ENCODE data around the gene HBM.
"Not testable (repeated sequence)": the region's sequence is repeated elsewhere in the genome, so short reads cannot be mapped to it uniquely, and the experiment has no call there.

The HBM gene

GRCh38 chr16:169014-169413, 3.2 kb downstream of the HBM start:
- no peak for DNase-seq (ENCODE audit: low read depth)

GRCh38 chr16:170088-170507, 4.3 kb downstream of the HBM start:
- not testable (repeated sequence) for DNase-seq (ENCODE audit: low read depth)

DNA sequence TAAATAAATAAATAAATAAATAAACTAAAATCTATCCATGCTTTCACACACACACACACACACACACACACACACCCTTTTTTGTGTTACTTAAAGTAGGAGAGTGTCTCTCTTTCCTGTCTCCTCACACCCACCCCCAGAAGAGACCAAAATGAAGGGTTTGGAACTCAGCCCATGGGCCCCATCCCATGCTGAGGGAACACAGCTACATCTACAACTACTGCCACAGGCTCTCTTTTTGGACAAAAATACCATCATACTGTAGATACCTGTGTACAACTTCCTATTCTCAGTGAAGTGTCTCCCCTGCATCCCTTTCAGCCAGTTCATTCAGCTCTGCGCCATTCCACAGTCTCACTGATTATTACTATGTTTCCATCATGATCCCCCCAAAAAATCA, 5.0 kb downstream of the HBM start:
- no peak for DNase-seq (ENCODE audit: low read depth)

DNA sequence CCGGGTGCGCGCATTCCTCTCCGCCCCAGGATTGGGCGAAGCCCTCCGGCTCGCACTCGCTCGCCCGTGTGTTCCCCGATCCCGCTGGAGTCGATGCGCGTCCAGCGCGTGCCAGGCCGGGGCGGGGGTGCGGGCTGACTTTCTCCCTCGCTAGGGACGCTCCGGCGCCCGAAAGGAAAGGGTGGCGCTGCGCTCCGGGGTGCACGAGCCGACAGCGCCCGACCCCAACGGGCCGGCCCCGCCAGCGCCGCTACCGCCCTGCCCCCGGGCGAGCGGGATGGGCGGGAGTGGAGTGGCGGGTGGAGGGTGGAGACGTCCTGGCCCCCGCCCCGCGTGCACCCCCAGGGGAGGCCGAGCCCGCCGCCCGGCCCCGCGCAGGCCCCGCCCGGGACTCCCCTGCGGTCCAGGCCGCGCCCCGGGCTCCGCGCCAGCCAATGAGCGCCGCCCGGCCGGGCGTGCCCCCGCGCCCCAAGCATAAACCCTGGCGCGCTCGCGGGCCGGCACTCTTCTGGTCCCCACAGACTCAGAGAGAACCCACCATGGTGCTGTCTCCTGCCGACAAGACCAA, 6.7 kb downstream of the HBM start, which contains the start of gene HBA2:
Gene HBA2 (plus strand): TSS at position 503 of the 568 bp plus-strand sequence. CDS start 37 bp downstream, at position 540.
- DNase-seq (ENCODE audit: low read depth), result not testable (repeated sequence)

DNA sequence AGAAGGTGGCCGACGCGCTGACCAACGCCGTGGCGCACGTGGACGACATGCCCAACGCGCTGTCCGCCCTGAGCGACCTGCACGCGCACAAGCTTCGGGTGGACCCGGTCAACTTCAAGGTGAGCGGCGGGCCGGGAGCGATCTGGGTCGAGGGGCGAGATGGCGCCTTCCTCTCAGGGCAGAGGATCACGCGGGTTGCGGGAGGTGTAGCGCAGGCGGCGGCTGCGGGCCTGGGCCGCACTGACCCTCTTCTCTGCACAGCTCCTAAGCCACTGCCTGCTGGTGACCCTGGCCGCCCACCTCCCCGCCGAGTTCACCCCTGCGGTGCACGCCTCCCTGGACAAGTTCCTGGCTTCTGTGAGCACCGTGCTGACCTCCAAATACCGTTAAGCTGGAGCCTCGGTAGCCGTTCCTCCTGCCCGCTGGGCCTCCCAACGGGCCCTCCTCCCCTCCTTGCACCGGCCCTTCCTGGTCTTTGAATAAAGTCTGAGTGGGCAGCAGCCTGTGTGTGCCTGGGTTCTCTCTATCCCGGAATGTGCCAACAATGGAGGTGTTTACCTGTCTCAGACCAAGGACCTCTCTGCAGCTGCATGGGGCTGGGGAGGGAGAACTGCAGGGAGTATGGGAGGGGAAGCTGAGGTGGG, 7.6 kb downstream of the HBM start:
- DNase-seq (ENCODE audit: low read depth), result not testable (repeated sequence)

GRCh38 chr16:173928-174769, 8.4 kb downstream of the HBM start:
- not testable (repeated sequence) for DNase-seq (ENCODE audit: low read depth)

DNA sequence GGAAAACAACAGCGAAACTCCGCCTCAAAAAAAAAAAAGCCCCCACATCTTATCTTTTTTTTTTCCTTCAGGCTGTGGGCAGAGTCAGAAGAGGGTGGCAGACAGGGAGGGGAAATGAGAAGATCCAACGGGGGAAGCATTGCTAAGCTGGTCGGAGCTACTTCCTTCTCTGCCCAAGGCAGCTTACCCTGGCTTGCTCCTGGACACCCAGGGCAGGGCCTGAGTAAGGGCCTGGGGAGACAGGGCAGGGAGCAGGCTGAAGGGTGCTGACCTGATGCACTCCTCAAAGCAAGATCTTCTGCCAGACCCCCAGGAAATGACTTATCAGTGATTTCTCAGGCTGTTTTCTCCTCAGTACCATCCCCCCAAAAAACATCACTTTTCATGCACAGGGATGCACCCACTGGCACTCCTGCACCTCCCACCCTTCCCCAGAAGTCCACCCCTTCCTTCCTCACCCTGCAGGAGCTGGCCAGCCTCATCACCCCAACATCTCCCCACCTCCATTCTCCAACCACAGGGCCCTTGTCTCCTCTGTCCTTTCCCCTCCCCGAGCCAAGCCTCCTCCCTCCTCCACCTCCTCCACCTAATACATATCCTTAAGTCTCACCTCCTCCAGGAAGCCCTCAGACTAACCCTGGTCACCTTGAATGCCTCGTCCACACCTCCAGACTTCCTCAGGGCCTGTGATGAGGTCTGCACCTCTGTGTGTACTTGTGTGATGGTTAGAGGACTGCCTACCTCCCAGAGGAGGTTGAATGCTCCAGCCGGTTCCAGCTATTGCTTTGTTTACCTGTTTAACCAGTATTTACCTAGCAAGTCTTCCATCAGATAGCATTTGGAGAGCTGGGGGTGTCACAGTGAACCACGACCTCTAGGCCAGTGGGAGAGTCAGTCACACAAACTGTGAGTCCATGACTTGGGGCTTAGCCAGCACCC, 9.5 kb downstream of the HBM start:
- no peak for DNase-seq (ENCODE audit: low read depth)

DNA sequence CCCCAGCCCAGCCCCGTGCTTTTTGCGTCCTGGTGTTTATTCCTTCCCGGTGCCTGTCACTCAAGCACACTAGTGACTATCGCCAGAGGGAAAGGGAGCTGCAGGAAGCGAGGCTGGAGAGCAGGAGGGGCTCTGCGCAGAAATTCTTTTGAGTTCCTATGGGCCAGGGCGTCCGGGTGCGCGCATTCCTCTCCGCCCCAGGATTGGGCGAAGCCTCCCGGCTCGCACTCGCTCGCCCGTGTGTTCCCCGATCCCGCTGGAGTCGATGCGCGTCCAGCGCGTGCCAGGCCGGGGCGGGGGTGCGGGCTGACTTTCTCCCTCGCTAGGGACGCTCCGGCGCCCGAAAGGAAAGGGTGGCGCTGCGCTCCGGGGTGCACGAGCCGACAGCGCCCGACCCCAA, 10.2 kb downstream of the HBM start:
- DNase-seq (ENCODE audit: low read depth), result not testable (repeated sequence)

DNA sequence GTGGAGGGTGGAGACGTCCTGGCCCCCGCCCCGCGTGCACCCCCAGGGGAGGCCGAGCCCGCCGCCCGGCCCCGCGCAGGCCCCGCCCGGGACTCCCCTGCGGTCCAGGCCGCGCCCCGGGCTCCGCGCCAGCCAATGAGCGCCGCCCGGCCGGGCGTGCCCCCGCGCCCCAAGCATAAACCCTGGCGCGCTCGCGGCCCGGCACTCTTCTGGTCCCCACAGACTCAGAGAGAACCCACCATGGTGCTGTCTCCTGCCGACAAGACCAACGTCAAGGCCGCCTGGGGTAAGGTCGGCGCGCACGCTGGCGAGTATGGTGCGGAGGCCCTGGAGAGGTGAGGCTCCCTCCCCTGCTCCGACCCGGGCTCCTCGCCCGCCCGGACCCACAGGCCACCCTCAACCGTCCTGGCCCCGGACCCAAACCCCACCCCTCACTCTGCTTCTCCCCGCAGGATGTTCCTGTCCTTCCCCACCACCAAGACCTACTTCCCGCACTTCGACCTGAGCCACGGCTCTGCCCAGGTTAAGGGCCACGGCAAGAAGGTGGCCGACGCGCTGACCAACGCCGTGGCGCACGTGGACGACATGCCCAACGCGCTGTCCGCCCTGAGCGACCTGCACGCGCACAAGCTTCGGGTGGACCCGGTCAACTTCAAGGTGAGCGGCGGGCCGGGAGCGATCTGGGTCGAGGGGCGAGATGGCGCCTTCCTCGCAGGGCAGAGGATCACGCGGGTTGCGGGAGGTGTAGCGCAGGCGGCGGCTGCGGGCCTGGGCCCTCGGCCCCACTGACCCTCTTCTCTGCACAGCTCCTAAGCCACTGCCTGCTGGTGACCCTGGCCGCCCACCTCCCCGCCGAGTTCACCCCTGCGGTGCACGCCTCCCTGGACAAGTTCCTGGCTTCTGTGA, 11.0 kb downstream of the HBM start, which contains the start of gene HBA1:
Gene HBA1 (plus strand): TSS at position 204 of the 906 bp plus-strand sequence. CDS start 37 bp downstream, at position 241.
- DNase-seq (ENCODE audit: low read depth), result not testable (repeated sequence)

GRCh38 chr16:177394-177822, 11.6 kb downstream of the HBM start:
- DNase-seq (ENCODE audit: low read depth), result no peak

DNA sequence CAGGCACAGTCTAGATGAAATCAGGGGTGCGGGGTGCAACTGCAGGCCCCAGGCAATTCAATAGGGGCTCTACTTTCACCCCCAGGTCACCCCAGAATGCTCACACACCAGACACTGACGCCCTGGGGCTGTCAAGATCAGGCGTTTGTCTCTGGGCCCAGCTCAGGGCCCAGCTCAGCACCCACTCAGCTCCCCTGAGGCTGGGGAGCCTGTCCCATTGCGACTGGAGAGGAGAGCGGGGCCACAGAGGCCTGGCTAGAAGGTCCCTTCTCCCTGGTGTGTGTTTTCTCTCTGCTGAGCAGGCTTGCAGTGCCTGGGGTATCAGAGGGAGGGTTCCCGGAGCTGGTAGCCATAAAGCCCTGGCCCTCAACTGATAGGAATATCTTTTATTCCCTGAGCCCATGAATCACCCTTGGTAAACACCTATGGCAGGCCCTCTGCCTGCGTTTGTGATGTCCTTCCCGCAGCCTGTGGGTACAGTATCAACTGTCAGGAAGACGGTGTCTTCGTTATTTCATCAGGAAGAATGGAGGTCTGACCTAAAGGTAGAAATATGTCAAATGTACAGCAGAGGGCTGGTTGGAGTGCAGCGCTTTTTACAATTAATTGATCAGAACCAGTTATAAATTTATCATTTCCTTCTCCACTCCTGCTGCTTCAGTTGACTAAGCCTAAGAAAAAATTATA, 12.3 kb downstream of the HBM start:
- no peak for DNase-seq (ENCODE audit: low read depth)

DNA sequence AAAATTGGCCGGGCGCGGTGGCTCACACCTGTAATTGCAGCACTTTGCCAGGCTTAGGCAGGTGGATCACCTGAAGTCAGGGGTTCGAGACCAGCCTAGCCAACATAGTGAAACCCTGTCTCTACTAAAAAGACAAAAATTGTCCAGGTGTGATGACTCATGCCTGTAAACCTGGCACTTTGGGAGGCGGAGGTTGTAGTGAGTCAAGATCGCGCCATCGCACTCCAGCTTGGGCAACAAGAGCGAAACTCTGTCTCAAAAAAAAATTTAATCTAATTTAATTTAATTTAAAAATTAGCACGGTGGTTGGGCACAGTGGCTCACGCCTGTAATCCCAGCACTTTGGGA, 12.9 kb downstream of the HBM start:
- DNase-seq (ENCODE audit: low read depth), result no peak

DNA sequence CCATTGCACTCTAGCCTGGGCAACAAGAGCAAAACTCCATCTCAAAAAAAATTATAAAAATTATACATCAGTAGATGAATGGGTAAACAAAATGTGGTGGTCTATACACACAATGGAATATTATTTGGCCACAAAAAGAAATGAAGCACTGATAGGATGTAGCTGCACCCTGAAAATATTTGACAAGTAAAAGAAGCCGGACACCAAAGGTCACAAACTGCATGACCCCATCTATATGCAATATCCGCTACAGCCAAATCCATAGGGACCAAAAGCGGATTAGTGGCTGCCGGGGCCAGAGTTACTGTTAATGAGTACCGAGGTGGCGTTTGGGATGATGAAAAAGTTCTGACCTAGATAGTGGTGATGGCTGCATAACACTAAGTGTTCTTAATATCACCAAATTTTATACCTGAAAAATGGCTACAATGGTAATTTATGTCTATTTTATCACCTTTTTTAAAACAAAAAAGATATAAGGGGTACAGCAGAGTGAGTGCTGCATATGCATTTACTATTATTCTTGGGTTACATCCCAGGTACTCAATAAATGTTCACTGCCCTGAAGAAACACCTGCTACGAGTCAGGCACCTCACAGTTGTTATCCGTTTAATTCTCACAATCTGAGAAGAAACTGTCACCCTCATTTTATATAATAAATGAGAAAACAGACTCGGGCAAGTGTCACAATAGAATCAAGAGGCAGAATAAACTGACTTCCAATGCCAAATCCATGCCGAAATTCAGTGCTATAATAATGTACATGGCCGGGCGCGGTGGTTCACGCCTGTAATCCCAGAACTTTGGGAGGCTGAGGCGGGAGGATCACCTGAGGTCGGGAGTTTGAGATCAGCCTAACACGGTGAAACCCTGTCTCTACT, 13.7 kb downstream of the HBM start:
- DNase-seq (ENCODE audit: low read depth), result no peak

DNA sequence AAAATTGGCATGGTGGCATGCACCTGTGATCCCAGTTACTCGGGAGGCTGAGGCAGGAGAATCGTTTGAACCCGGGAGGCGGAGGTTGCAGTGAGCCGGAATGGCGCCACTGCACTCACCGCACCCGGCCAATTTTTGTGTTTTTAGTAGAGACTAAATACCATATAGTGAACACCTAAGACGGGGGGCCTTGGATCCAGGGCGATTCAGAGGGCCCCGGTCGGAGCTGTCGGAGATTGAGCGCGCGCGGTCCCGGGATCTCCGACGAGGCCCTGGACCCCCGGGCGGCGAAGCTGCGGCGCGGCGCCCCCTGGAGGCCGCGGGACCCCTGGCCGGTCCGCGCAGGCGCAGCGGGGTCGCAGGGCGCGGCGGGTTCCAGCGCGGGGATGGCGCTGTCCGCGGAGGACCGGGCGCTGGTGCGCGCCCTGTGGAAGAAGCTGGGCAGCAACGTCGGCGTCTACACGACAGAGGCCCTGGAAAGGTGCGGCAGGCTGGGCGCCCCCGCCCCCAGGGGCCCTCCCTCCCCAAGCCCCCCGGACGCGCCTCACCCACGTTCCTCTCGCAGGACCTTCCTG, 14.4 kb downstream of the HBM start, which contains the start of gene HBQ1:
Gene HBQ1 (plus strand): TSS at position 359 of the 575 bp plus-strand sequence. CDS start 28 bp downstream, at position 387.
- no peak for DNase-seq (ENCODE audit: low read depth)

- no peak for DNase-seq (ENCODE audit: low read depth)
Observed at GRCh38 chr16:180681-181564, 15.1 kb downstream of the HBM start.

GRCh38 chr16:181565-182021, 15.8 kb downstream of the HBM start:
- DNase-seq (ENCODE audit: low read depth), result no peak

GRCh38 chr16:183005-183404, 17.2 kb downstream of the HBM start:
- no peak for DNase-seq (ENCODE audit: low read depth)
